ENCODE measurements around the gene DNAJB8.

The DNAJB8 gene

DNA sequence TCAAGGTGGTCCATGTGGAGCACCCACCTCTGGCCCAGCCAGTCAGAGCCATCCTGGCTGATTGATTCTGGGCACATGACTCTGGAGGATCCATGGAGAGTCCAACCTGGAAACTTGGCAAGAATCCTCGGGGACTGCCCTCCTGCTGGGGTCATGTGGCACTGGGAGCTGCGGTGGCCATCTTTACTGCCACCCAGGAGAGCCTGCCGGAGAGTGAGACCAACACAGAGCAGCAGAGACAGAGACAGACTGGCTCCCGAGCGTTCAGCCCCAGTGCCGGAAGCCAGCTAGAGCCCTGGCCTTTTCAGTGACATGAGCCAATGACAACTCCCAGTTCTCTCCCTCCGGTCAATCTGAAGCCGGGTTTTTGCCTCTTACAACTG is 37.8 kb upstream of the DNAJB8 start:
- Histone ChIP-seq H3F3A (ENCODE audit: control insufficient read depth, insufficient read depth) (no peaks in the 10 kb centered on the region), H3K9me3 (ENCODE audit: control insufficient read depth, insufficient read depth, low read length) (peaks cover 6% of the 10 kb centered on the region; the same call in 1 of the 2 replicates), H3K27me3 (ENCODE audit: control insufficient read depth, low read length) (peaks cover 7% of the 10 kb centered on the region; the same call in 1 of the 2 replicates), H3K4me1 (ENCODE audit: control insufficient read depth, low read length) (no peaks in the 10 kb centered on the region), H4K20me1 (ENCODE audit: control insufficient read depth, insufficient read depth, low read depth, low read length) (no peaks in the 10 kb centered on the region), H3K4me3 (ENCODE audit: low read length) (no peak overlapping the region), H3K27ac (ENCODE audit: low read depth, low read length) (no peak overlapping the region), H3K36me3 (ENCODE audit: control insufficient read depth, low read length) (no peaks in the 10 kb centered on the region), H3K4me2 (ENCODE audit: low read length) (no peak overlapping the region), H3K9me2 (replicated peaks; ENCODE audit: control insufficient read depth, low read length) (no peaks in the 10 kb centered on the region), H3K79me2 (ENCODE audit: control insufficient read depth, low read length) (no peaks in the 10 kb centered on the region)
- TF ChIP-seq, protein P1, sequence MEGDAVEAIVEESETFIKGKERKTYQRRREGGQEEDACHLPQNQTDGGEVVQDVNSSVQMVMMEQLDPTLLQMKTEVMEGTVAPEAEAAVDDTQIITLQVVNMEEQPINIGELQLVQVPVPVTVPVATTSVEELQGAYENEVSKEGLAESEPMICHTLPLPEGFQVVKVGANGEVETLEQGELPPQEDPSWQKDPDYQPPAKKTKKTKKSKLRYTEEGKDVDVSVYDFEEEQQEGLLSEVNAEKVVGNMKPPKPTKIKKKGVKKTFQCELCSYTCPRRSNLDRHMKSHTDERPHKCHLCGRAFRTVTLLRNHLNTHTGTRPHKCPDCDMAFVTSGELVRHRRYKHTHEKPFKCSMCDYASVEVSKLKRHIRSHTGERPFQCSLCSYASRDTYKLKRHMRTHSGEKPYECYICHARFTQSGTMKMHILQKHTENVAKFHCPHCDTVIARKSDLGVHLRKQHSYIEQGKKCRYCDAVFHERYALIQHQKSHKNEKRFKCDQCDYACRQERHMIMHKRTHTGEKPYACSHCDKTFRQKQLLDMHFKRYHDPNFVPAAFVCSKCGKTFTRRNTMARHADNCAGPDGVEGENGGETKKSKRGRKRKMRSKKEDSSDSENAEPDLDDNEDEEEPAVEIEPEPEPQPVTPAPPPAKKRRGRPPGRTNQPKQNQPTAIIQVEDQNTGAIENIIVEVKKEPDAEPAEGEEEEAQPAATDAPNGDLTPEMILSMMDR (IDR thresholded peaks at IDR 0.05; ENCODE audit: low read depth, low read length, poor library complexity, severe bottlenecking): no peak
- no peak for TF ChIP-seq EZH2phosphoT487 (IDR thresholded peaks at IDR 0.05; ENCODE audit: borderline replicate concordance, low read length)

DNA sequence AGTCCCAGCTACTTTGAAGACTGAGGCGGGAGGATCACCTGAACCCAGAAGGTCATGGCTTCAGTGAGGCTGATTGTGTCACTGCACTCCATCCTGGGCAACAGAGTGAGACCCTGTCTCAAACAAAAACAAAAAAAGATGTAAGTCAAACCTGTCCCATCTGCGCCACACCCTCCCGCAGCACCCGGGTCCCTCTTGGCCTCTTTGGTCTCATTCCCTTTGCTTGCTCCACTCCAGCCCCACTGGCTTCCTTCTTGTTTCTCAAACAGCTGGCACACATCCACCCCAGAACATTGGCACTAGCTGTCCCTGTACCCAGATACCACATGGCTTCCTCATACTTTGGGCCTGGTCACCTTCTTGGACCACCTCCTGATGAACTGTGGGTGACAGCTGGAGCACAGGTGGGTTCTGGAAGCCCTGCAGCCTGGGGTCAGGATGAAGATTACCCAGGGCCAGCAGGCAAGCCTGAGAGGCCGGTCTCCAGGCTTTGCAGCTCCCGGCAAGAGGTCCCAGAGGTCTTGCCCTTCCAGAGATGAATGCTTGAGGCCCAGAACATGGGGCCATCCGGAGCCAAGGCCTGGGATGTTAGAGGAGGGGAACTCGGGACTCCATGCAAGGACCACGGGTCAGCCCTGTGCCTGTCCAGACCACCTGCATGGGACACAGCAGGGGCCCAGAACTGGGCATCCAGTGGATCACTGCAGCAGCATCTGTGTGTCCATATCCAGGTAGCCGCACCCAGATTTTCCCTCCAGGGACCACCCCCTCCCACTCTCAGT is 37.3 kb upstream of the DNAJB8 start:
- no peak for TF ChIP-seq EZH2phosphoT487 (IDR thresholded peaks at IDR 0.05; ENCODE audit: borderline replicate concordance, low read length)
- TF ChIP-seq, protein P1 (IDR thresholded peaks at IDR 0.05; ENCODE audit: low read depth, low read length, poor library complexity, severe bottlenecking): no peak
- Histone ChIP-seq H3K79me2 (ENCODE audit: control insufficient read depth, low read length) (no peaks in the 10 kb centered on the region), H3K36me3 (ENCODE audit: control insufficient read depth, low read length) (no peaks in the 10 kb centered on the region), H3K27ac (ENCODE audit: low read depth, low read length) (no peak overlapping the region), H3K9me3 (ENCODE audit: control insufficient read depth, insufficient read depth, low read length) (peaks cover 6% of the 10 kb centered on the region; the same call in 1 of the 2 replicates), H3K4me3 (ENCODE audit: low read length) (no peak overlapping the region), H3F3A (ENCODE audit: control insufficient read depth, insufficient read depth) (no peaks in the 10 kb centered on the region), H3K27me3 (ENCODE audit: control insufficient read depth, low read length) (peaks cover 9% of the 10 kb centered on the region; the same call in 1 of the 2 replicates), H4K20me1 (ENCODE audit: control insufficient read depth, insufficient read depth, low read depth, low read length) (no peaks in the 10 kb centered on the region), H3K4me1 (ENCODE audit: control insufficient read depth, low read length) (no peaks in the 10 kb centered on the region), H3K9me2 (replicated peaks; ENCODE audit: control insufficient read depth, low read length) (no peaks in the 10 kb centered on the region), H3K4me2 (ENCODE audit: low read length) (no peak overlapping the region)

GRCh38 chr3:128503164-128503651 is 36.5 kb upstream of the DNAJB8 start:
- Histone ChIP-seq H3K36me3 (ENCODE audit: control insufficient read depth, low read length) (no peaks in the 10 kb centered on the region), H3K79me2 (ENCODE audit: control insufficient read depth, low read length) (no peaks in the 10 kb centered on the region), H3F3A (ENCODE audit: control insufficient read depth, insufficient read depth) (no peaks in the 10 kb centered on the region), H3K4me2 (ENCODE audit: low read length) (no peak overlapping the region), H4K20me1 (ENCODE audit: control insufficient read depth, insufficient read depth, low read depth, low read length) (no peaks in the 10 kb centered on the region), H3K4me1 (ENCODE audit: control insufficient read depth, low read length) (no peaks in the 10 kb centered on the region), H3K9me3 (ENCODE audit: control insufficient read depth, insufficient read depth, low read length) (peaks cover 6% of the 10 kb centered on the region; the same call in 1 of the 2 replicates), H3K27ac (ENCODE audit: low read depth, low read length) (no peak overlapping the region), H3K27me3 (ENCODE audit: control insufficient read depth, low read length) (peaks cover 13% of the 10 kb centered on the region), H3K9me2 (replicated peaks; ENCODE audit: control insufficient read depth, low read length) (no peaks in the 10 kb centered on the region), H3K4me3 (ENCODE audit: low read length) (no peak overlapping the region)
- no peak for TF ChIP-seq EZH2phosphoT487 (IDR thresholded peaks at IDR 0.05; ENCODE audit: borderline replicate concordance, low read length)
- TF ChIP-seq, protein P1 (IDR thresholded peaks at IDR 0.05; ENCODE audit: low read depth, low read length, poor library complexity, severe bottlenecking): peak; percentile 29
